Endothelial cell of umbilical vein (primary cell): Measurements from ENCODE around the gene CBLL1. TPM values are rescaled to one million over a fixed set of nuclear protein-coding genes. Genes with fewer than 3 reads are reported as not detected.

ENCODE experiments used
- BruUV-seq: library from RNA; stranded (reverse); fragments of 400-500 nt; replicated peaks from 2 replicates; lab custom pipeline; 2021; lab: Mats Ljungman, UMichigan
- CTCF ChIA-PET: fragments of 300-600, 350-600 bp; sonication (Branson Sonifier 250); formaldehyde crosslinking; loops from one replicate; lab custom pipeline; 2021; ENCODE audit warnings: antibody characterized with exemption, inconsistent platforms; lab: Charles Lee
- POLR2A ChIA-PET: fragments of 300-600, 350-600 bp; sonication (Branson Sonifier 250); formaldehyde crosslinking; loops from one replicate; lab custom pipeline; 2021; ENCODE audit warnings: antibody characterized with exemption, inconsistent platforms; lab: Charles Lee
- DNase-seq: peaks from one replicate; pipeline ENCODE4 v3.0.0-alpha.2; 2011; ENCODE audit warnings: low read depth, low spot score
- FAIRE-seq: peaks from 2 replicates; lab custom pipeline; 2011; peaks lifted over from hg19 to GRCh38; lab: Jason Lieb, UNC
- H2AFZ ChIP-seq: 2 replicates; pipeline ENCODE4 v1.6.0; 2012; ENCODE audit warnings: low read depth, low read length, control low read depth, inconsistent platforms
- H3K27ac ChIP-seq: 2 replicates; pipeline ENCODE4 v1.5.1; 2011; ENCODE audit warnings: low read depth, mild to moderate bottlenecking, control low read depth, low read length, moderate library complexity; ENCODE audit not compliant: insufficient read depth
- H3K27me3 ChIP-seq, 2 experiments: 2 replicates each; pipeline versions ENCODE4 v1.6.0 to v1.6.1; 2011; ENCODE audit warnings: low read length in 2 of 2, mixed read lengths in 1 of 2; ENCODE audit not compliant: control insufficient read depth in 2 of 2, insufficient read depth in 2 of 2
- H3K36me3 ChIP-seq, 2 experiments: 2 replicates in 1 of 2; 3 replicates in 1 of 2; pipeline ENCODE4 v1.5.1; 2011; ENCODE audit warnings: low read length in 2 of 2, mild to moderate bottlenecking in 1 of 2, moderate library complexity in 1 of 2; ENCODE audit not compliant: control insufficient read depth in 2 of 2, insufficient read depth in 2 of 2; ENCODE audit errors: extremely low read depth in 1 of 2
- H3K4me1 ChIP-seq: 3 replicates; pipeline ENCODE4 v1.5.1; 2011; ENCODE audit warnings: mild to moderate bottlenecking, low read length; ENCODE audit not compliant: control insufficient read depth, insufficient read depth; ENCODE audit errors: extremely low read depth
- H3K4me2 ChIP-seq: 2 replicates; pipeline ENCODE4 v1.6.1; 2011; ENCODE audit warnings: low read length, control low read depth, mixed read lengths; ENCODE audit not compliant: insufficient read depth
- H3K4me3 ChIP-seq, 3 experiments: fragments of 200-600 bp in 1 of 3; sonication (generic), shearing (Covaris generic) in 1 of 3; replicated peaks in 1 of 3; 2 replicates each; pipeline ENCODE4 v1.5.1; 2011 to 2016; ENCODE audit warnings: control low read depth in 3 of 3, low read length in 3 of 3, mild to moderate bottlenecking in 2 of 3, inconsistent platforms in 1 of 3, low read depth in 1 of 3, moderate library complexity in 1 of 3; ENCODE audit not compliant: insufficient read depth in 1 of 3
- H3K79me2 ChIP-seq: 2 replicates; pipeline ENCODE4 v1.6.0; 2012; ENCODE audit warnings: low read length, inconsistent platforms; ENCODE audit not compliant: control insufficient read depth, insufficient read depth
- H3K9ac ChIP-seq: replicated peaks from 2 replicates; pipeline ENCODE3; 2011; ENCODE audit warnings: low read length, control low read depth; ENCODE audit not compliant: insufficient read depth; ENCODE audit errors: extremely low read depth
- H3K9me1 ChIP-seq: replicated peaks from 3 replicates; pipeline ENCODE4 v1.6.0; 2011; ENCODE audit warnings: mild to moderate bottlenecking, low read length; ENCODE audit not compliant: control insufficient read depth, insufficient read depth; ENCODE audit errors: extremely low read depth
- H3K9me3 ChIP-seq: replicated peaks from 2 replicates; pipeline ENCODE4 v1.5.1; 2012; ENCODE audit warnings: low read length, inconsistent platforms; ENCODE audit not compliant: control insufficient read depth, insufficient read depth
- H4K20me1 ChIP-seq: replicated peaks from 2 replicates; pipeline ENCODE3; 2011; ENCODE audit warnings: mild to moderate bottlenecking, low read length; ENCODE audit not compliant: control insufficient read depth, insufficient read depth; ENCODE audit errors: extremely low read depth
- EZH2 ChIP-seq: IDR thresholded peaks from 2 replicates; pipeline ENCODE4 v1.6.1; 2012; ENCODE audit warnings: borderline replicate concordance, low read depth, mild to moderate bottlenecking, moderate library complexity, low read length, inconsistent platforms; ENCODE audit not compliant: severe bottlenecking
- FOS ChIP-seq: IDR thresholded peaks from 2 replicates; pipeline ENCODE4 v1.6.1; 2011; ENCODE audit warnings: mild to moderate bottlenecking, low read length, moderate library complexity, borderline replicate concordance; ENCODE audit not compliant: insufficient read depth
- GATA2 ChIP-seq: IDR thresholded peaks from 2 replicates; pipeline ENCODE4 v1.7.0; 2011; ENCODE audit warnings: low read depth, mild to moderate bottlenecking, moderate library complexity, mixed read lengths, low read length; ENCODE audit not compliant: insufficient read length, insufficient read depth
- JUN ChIP-seq: IDR thresholded peaks from 2 replicates; pipeline ENCODE4 v1.6.1; 2011; ENCODE audit warnings: borderline replicate concordance, low read depth; ENCODE audit not compliant: insufficient read length, insufficient read depth
- MYC ChIP-seq: IDR thresholded peaks from one replicate; pipeline ENCODE4 v1.6.1; 2011; ENCODE audit warnings: mild to moderate bottlenecking, low read depth, low read length
- POLR2A ChIP-seq: IDR thresholded peaks from 2 replicates; pipeline ENCODE4 v1.6.1; 2012; ENCODE audit warnings: low read depth, mild to moderate bottlenecking, control low read depth, low read length
- POLR2AphosphoS5 ChIP-seq: IDR thresholded peaks from 2 replicates; pipeline ENCODE4 v1.6.1; 2012; ENCODE audit warnings: low read depth, mild to moderate bottlenecking, control low read depth, low read length, moderate library complexity; ENCODE audit not compliant: insufficient read depth
- dilution Hi-C: fragments of 300-500 bp; cut with MboI; formaldehyde crosslinking; loops from one replicate; pipeline ENCODE4 v1.15.0; 2019; ENCODE audit warnings: low sequenced_read_pairs; ENCODE audit not compliant: extremely low pct_ligation_motif_present
- intact Hi-C: fragments of 100-400 bp; cut with micrococcal nuclease; formaldehyde crosslinking; loops from one replicate; pipeline ENCODE4 v1.10.0; 2022
- polyA plus RNA-seq, 4 experiments: library from polyadenylated mRNA; depleted of rRNA in 3 of 4; stranded (reverse) in 3 of 4; unstranded in 1 of 4; fragments of >200 nt; gene quantifications; 2 replicates each; pipeline versions ENCODE4 v1.2.1 to v1.2.3, GENCODE V29; 2011 to 2012; ENCODE audit warnings: missing spikeins in 1 of 4
- total RNA-seq: library from RNA; stranded (reverse); gene quantifications from 2 replicates; pipeline ENCODE4 v1.2.3, GENCODE V29; 2021
- TF ChIP-seq, protein P1 (sequence below), 2 donors: IDR thresholded peaks; 1 replicate in 1 of 2; 2 replicates in 1 of 2; pipeline ENCODE4 v1.5.1; 2011; ENCODE audit warnings: low read length in 2 of 2, mild to moderate bottlenecking in 2 of 2, moderate library complexity in 2 of 2, control low read depth in 1 of 2, inconsistent platforms in 1 of 2, low read depth in 1 of 2; ENCODE audit not compliant: insufficient read depth in 1 of 2; ENCODE audit errors: extremely low read depth in 1 of 2
- TF ChIP-seq, protein P2 (sequence below): IDR thresholded peaks from 2 replicates; pipeline ENCODE4 v1.6.1; 2011; ENCODE audit not compliant: insufficient read depth, insufficient read length

The CBLL1 gene
- total and polyA plus RNA-seq, 2 donors (not counting 3 experiments of a cell fraction or from before 2014, with no cell fraction given) = 23.1 to 30.6 TPM

DNA sequence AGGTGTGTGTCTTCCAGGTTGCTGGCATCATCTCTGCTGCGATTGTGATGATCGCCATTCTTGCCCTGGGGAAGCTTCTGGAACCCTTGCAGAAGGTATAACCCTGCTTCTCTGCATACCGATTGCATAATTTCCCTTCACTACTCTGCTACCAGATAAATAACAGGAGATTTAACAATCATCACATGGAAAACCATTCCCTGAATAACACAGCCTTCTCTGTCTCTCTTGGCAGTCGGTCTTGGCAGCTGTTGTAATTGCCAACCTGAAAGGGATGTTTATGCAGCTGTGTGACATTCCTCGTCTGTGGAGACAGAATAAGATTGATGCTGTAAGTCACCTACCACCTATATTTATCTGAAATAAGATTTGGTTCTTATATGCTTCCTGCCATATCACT, 49.6 kb upstream of the CBLL1 start:
- CTCF ChIA-PET = interaction anchor here (0.8 to 1.6 kb wide), 2 partner anchors 33 to 49 kb away, joined by 3 to 6 read pairs; partner anchors contain the start of gene CBLL1
- dilution Hi-C loops = no loop called here
- H3K4me3 ChIP-seq = no peak overlapping the region

DNA sequence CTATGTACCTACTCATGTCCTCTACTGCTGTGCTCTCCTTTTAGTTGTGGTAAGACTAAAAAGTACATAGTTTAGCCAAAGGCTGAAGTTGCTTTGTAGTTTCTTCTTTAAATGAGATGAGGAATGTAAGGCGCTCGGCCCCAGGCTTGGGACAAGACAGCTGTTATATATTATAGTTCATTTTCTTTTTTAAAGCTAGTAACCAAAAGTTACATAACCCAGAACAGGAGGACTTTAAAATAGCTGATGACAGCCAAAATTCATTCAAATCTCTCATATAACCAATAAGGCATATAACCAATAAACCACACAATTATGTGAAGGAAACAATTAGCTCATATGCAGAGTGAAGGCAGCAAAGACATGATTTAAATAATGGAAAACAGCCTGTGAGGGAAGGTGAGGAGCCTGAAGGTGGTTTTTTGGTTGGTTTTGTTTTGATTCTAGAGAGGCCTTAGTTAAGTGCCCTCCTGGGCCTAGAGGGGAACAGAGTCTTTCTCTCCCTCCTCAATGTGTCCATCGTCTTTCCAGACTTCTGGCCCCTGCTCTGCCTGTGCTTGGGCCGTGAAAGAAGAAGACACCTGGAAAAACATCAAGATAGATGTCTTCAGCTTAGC, 47.5 kb upstream of the CBLL1 start:
- Histone ChIP-seq H4K20me1 (no peaks in the 10 kb centered on the region), H3K4me3 (no peak overlapping the region), H3K27me3 (no peaks in the 10 kb centered on the region), H3K9ac (no peak overlapping the region), H3K79me2 (no peaks in the 10 kb centered on the region), H3K9me1 (no peaks in the 10 kb centered on the region), H2AFZ (no peak overlapping the region), H3K4me2 (no peak overlapping the region), H3K9me3 (no peaks in the 10 kb centered on the region), H3K4me1 (peaks cover 21% of the 10 kb centered on the region), H3K27ac (no peak overlapping the region), H3K36me3 (no peaks in the 10 kb centered on the region)
- no TSS peak for BruUV-seq
- POLR2A ChIA-PET = no interaction called here
- intact Hi-C loops = no loop called here
- DNase-seq = no peak
- CTCF ChIA-PET = interaction anchor here (1.0 to 2.0 kb wide), 2 partner anchors 15 to 178 kb away, joined by 3 to 5 read pairs; no protein-coding TSS in a partner anchor
- dilution Hi-C loops = no loop called here
- no peak for FAIRE-seq
- no peak for TF ChIP-seq EZH2
- no peak for TF ChIP-seq POLR2AphosphoS5
- no peak for TF ChIP-seq GATA2
- TF ChIP-seq, protein P1, sequence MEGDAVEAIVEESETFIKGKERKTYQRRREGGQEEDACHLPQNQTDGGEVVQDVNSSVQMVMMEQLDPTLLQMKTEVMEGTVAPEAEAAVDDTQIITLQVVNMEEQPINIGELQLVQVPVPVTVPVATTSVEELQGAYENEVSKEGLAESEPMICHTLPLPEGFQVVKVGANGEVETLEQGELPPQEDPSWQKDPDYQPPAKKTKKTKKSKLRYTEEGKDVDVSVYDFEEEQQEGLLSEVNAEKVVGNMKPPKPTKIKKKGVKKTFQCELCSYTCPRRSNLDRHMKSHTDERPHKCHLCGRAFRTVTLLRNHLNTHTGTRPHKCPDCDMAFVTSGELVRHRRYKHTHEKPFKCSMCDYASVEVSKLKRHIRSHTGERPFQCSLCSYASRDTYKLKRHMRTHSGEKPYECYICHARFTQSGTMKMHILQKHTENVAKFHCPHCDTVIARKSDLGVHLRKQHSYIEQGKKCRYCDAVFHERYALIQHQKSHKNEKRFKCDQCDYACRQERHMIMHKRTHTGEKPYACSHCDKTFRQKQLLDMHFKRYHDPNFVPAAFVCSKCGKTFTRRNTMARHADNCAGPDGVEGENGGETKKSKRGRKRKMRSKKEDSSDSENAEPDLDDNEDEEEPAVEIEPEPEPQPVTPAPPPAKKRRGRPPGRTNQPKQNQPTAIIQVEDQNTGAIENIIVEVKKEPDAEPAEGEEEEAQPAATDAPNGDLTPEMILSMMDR (IDR thresholded peaks at IDR 0.05; ENCODE audit: extremely low read depth in 1 of 2, insufficient read depth in 1 of 2, low read depth in 1 of 2, low read length in 2 of 2) = no peak
- TF ChIP-seq, protein P2, sequence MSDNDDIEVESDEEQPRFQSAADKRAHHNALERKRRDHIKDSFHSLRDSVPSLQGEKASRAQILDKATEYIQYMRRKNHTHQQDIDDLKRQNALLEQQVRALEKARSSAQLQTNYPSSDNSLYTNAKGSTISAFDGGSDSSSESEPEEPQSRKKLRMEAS = no peak
- no peak for TF ChIP-seq POLR2A
- no peak for TF ChIP-seq JUN
- TF ChIP-seq MYC = no peak
- TF ChIP-seq FOS = no peak

More for the DNA sequence above, 49.6 kb upstream of the CBLL1 start:
- intact Hi-C loops = no loop called here
- H4K20me1 ChIP-seq = no peaks in the 10 kb centered on the region
- H3K79me2 ChIP-seq = no peaks in the 10 kb centered on the region
- no TSS peak for BruUV-seq
- H3K4me2 ChIP-seq = no peak overlapping the region
- no peaks in the 10 kb centered on the region for H3K36me3 ChIP-seq
- peak; percentile 91 for DNase-seq
- H2AFZ ChIP-seq = no peak overlapping the region
- no peaks in the 10 kb centered on the region for H3K9me3 ChIP-seq
- FAIRE-seq = peak; percentile 77
- no peaks in the 10 kb centered on the region for H3K9me1 ChIP-seq
- POLR2A ChIA-PET = no interaction called here
- TF ChIP-seq JUN (no peak), EZH2 (no peak), MYC (no peak), POLR2A (no peak)
- TF ChIP-seq, protein P2 = no peak
- H3K4me1 ChIP-seq = peaks cover 31% of the 10 kb centered on the region
- no peaks in the 10 kb centered on the region for H3K27me3 ChIP-seq
- no peak overlapping the region for H3K27ac ChIP-seq
- H3K9ac ChIP-seq = no peak overlapping the region
